Ramos (cell line): ENCODE results near the gene RAD54L2.
"Not testable (repeated sequence)": the region's sequence is repeated elsewhere in the genome, so short reads cannot be mapped to it uniquely, and the experiment has no call there.

Experiments used
- in situ Hi-C: fragments of 300-500 bp; cut with MboI; formaldehyde crosslinking; loops from one replicate; pipeline ENCODE4 v1.14.3; 2022; ENCODE audit warnings: low sequenced_read_pairs; ENCODE audit not compliant: unreplicated experiment

The RAD54L2 gene

DNA sequence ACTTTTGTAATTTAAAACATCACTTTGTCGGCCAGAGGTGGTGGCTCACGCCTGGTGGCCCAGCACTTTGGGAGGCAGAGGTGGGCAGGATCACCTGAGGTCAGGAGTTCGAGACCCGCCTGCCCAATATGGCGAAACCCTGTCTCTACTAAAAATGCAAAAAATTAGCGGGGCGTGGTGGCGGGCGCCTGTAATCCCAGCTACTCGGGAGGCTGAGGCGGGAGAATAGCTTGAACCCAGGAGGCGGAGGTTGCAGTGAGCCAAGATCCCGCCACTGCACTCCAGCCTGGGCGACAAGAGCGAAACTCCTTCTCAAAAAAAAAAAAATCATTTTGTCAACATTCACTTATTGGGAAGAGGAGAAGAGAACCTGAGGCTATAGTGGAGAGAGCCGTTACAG is 888 bp upstream of the RAD54L2 start:
- in situ Hi-C loops: not testable (repeated sequence)

DNA sequence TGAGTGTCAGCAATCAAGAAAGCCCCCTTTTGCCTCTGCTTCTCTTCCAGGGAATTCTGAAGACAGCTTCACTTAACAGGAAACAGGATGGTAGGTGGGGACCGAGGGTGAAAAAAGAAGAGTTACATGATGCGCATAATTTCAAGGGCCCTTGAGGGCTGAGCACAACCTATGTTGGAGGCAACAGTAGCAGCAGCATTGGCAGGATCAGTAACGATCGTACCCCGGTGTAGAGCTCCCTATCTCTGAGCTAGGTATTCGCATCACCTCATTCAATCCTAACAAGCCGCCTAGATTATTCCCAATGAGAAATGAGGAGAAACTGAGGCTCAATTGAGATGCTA is 432 bp upstream of the RAD54L2 start:
- in situ Hi-C loops: no loop called here

DNA sequence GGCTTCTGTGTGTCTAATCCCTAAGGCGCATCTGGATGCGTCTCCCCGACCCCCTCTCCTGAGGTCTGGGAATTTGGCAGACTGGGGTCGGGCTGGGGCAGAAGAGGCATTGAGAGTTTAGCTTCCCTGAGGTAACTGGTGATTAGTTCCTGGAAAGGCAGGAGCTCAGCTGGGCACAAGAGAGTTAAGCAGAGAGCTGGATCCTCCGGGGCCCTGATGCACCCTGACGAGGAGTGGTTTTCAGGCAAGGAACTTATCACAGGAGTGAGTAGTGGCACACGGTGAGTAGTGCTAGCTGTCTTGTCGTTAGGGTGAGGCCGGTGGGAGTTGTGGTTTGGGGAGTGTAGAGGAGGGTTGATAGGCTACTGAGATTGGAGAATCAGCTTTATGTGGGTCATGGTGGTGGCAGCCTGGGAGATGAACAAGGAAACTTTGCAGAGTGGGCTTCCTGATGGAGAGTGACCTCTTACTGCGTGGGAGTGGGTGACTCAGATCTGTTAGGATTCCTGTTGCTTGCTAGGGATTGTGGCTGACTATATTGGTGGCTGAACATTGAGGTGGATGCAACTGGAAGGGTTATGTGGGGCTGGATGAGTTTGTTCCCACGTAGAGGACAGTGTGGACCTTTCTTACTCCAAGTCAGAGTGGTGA is 897 bp downstream of the RAD54L2 start:
- in situ Hi-C loops: no loop called here

DNA sequence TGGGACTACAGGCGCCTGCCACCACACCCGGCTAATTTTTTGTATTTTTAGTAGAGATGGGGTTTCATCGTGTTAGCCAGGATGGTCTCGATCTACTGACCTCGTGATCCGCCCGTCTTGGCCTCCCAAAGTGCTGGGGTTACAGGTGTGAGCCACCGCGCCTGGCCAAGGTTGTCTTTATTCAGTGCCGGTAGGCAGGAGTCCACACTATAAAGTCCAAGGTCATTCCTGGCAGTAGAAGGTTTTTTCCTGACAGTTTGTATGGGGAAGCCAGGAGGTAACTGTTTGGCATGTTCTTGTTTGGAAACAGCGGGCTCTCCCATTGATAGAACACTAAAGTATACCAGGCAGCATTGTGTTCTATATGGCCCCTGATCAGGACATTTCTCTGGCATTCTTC is 4.1 kb downstream of the RAD54L2 start:
- in situ Hi-C loops: not testable (repeated sequence)

DNA sequence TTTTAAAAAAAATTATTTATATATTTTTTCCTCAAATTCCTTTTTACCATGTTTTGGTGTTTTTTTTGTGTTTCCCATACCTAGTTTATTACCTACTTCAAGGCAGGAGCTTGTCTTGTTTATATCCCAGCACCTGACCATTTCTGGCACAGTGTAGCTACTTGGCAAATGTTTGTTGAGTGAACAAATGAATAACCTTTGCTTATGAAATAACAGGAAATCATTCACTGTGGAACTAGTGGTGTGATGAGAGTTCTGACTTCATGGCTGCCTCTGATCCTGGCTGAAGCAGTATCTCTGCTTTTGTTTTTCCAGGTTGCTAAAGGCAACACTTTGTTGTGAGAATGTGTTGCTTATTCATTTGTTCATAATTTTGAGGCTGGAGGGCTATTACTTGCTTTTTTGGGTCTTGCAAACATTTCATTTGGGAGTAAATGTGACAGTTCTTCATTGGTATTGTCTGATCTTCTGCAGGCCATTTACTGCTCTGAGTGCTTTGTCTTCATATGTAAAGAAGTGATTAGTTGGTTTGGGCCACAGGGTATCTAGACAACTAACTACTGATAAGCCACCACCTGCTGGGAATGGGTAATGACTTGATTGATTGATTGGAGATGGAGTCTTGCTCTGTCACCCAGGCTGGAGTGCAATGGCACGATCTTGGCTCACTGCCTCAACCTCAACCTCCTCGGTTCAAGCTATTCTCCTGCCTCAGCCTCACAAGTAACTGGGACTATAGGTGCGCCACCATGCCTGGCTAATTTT is 5.7 kb downstream of the RAD54L2 start:
- in situ Hi-C loops: no loop called here

DNA sequence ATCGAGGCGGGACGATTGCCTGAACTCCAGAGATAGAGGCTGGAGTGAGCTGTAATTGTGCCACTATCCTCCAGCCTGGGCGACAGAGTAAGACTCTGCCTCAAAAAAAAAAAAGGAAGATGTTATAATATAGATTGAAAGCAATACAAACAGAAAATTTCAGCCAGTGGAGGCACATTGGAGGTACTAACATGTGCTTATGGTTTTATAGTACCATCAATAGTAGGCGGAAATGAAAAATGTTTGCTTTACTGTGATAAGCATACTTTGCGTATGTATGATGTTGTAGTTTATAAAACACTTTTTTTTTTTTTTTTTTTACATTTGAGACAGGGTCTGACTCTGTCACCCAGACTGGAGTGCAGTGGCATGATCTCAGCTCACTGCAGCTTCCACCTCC is 8.8 kb downstream of the RAD54L2 start:
- in situ Hi-C loops: no loop called here

DNA sequence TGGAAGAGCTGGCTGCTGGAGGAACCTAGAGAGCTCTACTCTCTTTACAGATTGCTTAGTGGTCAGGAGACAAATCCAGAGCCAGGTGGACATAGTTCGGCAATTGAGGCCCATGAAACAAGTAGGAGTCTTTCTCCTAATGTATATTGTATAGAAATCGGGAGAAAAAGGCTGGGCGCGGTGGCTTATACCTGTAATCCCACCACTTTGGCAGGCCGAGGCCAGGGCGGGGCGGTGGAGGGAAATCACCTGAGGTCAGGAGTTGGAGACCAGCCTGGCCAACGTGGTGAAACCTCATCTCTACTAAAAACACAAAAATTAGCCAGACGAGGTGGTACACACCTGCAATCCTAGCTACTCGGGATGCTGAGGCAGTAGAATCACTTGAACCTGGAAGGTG is 10.8 kb downstream of the RAD54L2 start:
- in situ Hi-C loops: no loop called here

DNA sequence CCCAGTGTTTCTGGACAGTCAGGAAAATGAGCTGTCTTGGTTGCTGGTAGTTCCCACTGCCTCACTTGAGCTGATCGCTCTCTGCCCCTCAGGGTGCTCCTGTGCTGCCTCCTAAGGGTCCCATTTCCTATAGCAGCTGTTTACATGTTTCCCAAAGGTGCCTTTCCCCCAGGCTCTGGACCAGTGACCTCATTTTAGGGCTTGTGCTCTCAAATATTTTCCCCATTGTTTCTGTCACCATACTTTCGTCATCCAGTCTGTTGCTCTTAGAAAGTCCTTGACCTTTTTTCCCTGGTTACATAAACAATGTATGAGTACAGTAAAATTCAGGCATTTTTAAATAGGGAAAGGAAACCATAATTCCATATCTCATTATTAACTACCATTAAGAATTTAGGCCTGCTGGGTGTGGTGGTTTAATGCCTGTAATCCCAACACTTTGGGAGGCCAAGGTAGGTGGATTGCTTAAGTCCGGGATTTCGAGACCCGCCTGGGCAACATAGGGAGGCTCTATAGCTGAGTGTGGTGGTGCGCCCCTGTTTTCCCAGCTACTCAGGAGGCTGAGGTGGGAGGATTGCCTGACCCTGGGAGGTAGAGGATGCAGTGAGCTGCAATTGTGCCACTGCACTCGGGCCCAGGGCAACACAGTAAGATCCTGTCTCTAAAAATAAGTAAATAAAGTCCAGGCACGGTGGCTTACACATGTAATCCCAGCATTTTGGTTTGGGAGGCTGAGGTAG is 11.7 kb downstream of the RAD54L2 start:
- in situ Hi-C loops: no loop called here

DNA sequence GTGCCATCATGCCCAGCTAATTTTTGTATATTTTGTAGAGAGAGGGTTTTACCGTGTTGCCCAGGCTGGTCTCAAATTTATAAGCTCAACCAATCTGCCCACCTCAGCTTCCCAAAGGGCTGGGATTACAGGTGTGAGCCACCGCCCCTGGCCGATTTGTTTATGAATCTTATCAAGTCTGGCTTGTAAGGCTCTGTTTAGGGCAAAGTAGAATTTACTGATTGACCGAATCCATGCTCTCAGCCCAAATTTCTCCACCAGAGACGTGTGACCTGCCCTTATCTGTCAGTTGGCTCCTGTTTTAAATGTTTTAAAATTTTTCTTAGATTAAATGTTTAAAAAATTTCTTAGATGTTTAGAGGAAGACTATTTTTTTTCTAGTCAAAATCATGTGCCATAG is 19.5 kb downstream of the RAD54L2 start:
- in situ Hi-C loops: no loop called here

DNA sequence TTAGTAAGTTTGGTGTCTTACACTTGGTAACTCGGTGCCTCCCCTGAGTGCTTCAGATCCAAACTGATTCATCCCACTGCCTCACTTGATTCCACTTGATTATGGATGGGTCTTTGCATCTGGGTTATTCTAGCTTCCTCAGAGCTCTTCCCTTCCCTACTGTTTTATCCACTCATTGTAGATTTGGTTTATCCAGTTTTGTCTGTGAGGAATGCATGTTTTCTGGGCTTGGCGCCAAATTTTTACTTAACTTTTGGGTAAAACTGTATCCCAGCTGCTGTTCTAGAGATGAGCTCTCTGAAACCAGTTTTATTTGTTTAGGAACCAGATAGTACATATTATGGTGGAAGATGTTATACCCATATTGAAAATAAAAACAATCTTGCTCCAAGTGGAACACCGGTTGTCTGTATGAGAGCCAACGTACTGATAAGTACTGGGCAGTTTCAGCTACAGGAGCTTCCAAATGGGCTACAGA is 20.9 kb downstream of the RAD54L2 start:
- in situ Hi-C loops: no loop called here

DNA sequence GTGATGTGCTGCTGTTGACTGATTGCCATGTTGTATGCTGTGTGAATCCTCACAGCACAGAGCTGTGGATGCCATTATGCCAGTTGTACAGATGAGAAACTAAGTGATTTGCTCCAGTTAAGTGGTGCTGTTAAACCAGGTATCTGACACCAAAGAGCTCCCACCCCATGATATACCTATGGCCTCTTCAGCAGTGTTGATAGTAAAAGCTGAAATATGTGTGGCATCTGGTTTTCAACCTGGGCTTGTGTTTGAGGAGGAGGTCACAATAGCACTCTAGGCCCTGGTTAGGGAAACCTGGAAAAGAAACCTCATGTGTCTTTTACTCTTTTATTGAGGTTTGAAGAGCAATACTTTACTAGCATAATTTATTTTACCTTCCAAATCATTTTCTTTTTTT is 21.4 kb downstream of the RAD54L2 start:
- in situ Hi-C loops: no loop called here

DNA sequence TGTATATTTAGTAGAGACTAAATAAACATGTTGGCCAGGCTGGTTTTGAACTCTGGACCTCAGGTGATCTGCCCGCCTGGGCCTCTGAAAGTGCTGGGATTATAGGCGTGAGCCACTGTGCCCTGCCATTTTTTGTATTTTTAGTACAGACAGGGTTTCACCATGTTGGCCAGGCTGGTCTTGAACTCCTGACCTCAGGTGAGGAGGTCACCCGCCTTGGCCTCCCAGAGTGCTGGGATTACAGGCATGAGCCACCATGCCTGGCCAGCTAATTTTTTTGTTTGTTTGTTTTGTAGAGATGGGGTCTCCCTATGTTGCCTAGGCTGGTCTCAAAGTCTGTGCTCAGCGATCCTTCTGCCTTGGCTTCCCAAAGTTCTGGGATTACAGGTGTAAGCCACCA is 23.9 kb downstream of the RAD54L2 start:
- in situ Hi-C loops: not testable (repeated sequence)

DNA sequence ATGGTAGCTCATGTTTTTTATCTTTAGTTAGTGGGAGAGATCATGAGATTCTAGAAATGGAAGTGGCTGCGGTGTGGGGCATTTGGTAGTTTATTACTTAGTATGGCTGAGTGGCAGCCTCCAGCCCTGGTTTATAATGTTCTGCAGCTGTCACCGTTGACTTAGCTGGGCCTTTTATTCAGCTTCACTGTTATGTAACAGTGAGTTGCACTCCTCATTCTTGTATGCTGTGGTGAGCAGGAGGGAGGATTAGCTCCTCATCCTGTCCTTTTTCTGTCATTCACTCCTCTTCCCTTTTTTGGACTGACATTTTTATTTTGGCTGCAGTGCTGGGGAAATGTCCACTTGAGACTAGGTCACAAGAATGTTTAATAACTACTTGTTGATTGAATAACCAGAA is 29.5 kb downstream of the RAD54L2 start:
- in situ Hi-C loops: no loop called here

DNA sequence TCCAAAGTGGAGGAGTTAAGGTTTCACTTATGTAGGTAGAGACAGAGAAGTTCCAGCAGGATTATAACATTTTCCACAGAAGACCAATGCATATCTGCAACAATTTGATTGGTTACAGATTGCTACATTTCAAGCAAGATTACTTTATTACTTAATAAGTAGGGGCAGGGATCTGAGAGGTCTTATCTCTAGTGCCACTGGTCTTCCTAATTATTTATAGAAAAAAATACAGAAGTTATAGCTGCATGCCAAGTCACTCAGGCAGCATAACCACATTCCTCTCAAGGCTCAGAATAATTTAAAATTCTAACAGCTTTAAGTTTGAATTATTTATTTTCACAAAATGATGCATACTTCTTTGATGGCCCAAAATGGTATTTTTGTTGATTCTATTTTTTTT is 30.5 kb downstream of the RAD54L2 start:
- in situ Hi-C loops: no loop called here

DNA sequence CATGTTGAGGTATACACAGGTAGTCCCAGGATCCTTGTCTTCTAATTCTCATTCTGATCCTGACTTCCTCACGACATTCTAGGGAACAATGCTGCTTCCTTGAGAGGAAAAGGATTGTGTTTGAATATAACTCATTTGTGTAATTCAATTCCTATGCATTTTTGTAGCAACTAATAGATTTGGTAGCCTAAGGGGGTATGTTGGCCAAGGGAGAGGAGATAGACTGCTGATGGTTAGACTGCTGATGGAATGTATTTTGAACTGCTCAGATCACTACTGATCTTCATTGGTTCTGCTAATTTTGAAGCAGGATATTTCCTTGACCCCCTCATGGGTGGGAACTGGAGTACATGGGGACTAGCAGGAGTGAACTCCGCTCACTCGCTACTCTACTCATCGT is 39.7 kb downstream of the RAD54L2 start:
- in situ Hi-C loops: no loop called here

DNA sequence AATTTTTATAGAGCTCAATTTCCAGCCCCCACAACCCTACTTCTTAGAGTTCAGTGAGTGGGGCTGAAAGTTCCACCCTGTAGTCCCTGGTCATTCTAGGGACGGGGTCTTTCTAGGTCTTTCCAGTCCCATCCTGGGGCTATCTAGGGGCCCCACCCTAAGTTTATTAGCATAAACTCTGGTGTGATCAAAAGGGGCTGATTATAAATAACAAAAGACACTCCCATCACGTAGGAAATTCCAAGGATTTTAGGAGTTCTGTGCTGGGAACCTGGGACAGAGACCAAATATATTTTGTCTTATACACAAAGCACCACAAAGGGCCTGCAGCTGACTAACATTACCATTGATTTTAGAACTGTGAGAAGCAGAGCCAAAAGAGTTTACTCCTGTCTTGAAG is 41.9 kb downstream of the RAD54L2 start:
- in situ Hi-C loops: no loop called here

DNA sequence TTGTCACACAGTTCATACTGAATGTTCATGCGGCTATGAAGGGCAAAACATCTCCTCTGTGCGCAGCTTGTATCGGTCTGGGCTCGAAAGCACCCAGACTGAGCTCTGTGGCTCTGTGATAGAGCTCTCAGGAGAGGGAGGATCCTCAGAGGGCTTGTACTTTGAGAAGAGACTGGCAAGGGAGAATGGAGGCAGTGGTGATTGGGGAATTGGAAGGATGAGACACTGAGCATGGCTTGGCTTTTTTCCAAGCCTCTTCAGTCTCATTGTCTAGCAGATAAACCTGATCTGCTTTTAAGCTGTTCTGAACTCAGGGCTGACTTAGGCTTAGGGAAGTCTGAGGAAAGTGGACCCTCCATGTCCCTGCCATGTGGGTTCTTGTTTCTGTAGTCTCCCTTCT is 43.0 kb downstream of the RAD54L2 start:
- in situ Hi-C loops: no loop called here

DNA sequence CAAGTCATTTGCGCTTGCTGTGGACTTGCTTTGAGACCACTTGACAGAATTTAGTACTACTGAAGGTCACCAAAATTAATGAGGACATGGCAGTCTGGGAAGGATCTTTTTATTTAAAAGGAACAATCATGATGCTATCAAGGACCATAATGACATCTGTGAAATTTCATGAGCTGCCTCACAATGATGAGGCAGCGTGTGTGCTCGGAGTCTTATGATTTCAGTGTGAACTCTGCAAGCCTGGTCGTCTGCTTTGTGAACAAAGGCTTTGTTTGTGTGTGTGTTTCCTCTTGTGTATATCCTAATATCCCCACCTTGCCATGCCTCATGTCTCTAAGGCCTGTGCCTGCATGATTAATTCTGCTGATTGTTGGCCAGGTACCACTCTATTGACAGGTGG is 46.7 kb downstream of the RAD54L2 start:
- in situ Hi-C loops: no loop called here

DNA sequence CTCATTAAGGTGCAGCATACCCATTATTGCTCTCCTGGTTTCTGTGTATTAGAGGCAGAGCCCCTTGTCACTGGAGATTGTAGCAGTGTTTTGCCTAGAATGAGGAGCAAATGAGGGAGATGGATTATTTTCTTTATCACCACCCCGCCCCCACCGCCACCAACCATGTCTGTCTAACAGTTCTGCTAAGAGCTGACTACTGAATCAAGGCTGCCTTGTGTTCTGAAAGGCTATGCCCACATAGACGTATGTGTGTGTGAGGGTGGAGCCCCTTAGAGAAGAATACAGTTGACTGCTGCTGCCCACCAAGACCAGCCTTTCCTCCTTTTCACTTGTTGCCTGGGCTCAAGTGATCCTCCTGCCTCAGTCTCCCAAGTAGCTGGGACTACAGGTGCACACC is 47.4 kb downstream of the RAD54L2 start:
- in situ Hi-C loops: no loop called here
